ENCODE measurements around the gene PLCE1.
"Not testable (repeated sequence)": the region's sequence is repeated elsewhere in the genome, so short reads cannot be mapped to it uniquely, and the experiment has no call there.

The PLCE1 gene

GRCh38 chr10:93993782-93994437 lies at the start of gene PLCE1:
Gene PLCE1 (plus strand): TSS chr10:93993931. CDS start chr10:94031047, 37,116 bp downstream.
- in situ Hi-C loops (cut with MboI; ENCODE audit: low sequenced_read_pairs): no loop called here

- in situ Hi-C loops (cut with MboI; ENCODE audit: low sequenced_read_pairs): no loop called here
Measured at GRCh38 chr10:93945819-93946218, 47.9 kb upstream of the PLCE1 start.

GRCh38 chr10:93947055-93947454 lies 46.7 kb upstream of the PLCE1 start:
- in situ Hi-C loops (cut with MboI; ENCODE audit: low sequenced_read_pairs): no loop called here

GRCh38 chr10:93947524-93947923 lies 46.2 kb upstream of the PLCE1 start:
- in situ Hi-C loops (cut with MboI; ENCODE audit: low sequenced_read_pairs): no loop called here

GRCh38 chr10:93951905-93952304 lies 41.8 kb upstream of the PLCE1 start:
- in situ Hi-C loops (cut with MboI; ENCODE audit: low sequenced_read_pairs): no loop called here

- in situ Hi-C loops (cut with MboI; ENCODE audit: low sequenced_read_pairs): no loop called here
Measured at GRCh38 chr10:93954299-93954698, 39.4 kb upstream of the PLCE1 start.

- in situ Hi-C loops (cut with MboI; ENCODE audit: low sequenced_read_pairs): no loop called here
Measured at GRCh38 chr10:93954726-93955363, 38.9 kb upstream of the PLCE1 start.

- in situ Hi-C loops (cut with MboI; ENCODE audit: low sequenced_read_pairs): no loop called here
Measured at GRCh38 chr10:93958834-93959233, 34.9 kb upstream of the PLCE1 start.

GRCh38 chr10:93960988-93961387 lies 32.7 kb upstream of the PLCE1 start:
- in situ Hi-C loops (cut with MboI; ENCODE audit: low sequenced_read_pairs): not testable (repeated sequence)

GRCh38 chr10:93962973-93963372 lies 30.8 kb upstream of the PLCE1 start:
- in situ Hi-C loops (cut with MboI; ENCODE audit: low sequenced_read_pairs): no loop called here

- in situ Hi-C loops (cut with MboI; ENCODE audit: low sequenced_read_pairs): no loop called here
Measured at GRCh38 chr10:93963434-93963833, 30.3 kb upstream of the PLCE1 start.

GRCh38 chr10:93965911-93966310 lies 27.8 kb upstream of the PLCE1 start:
- in situ Hi-C loops (cut with MboI; ENCODE audit: low sequenced_read_pairs): no loop called here

- in situ Hi-C loops (cut with MboI; ENCODE audit: low sequenced_read_pairs): no loop called here
Measured at GRCh38 chr10:93967756-93968155, 26.0 kb upstream of the PLCE1 start.

- in situ Hi-C loops (cut with MboI; ENCODE audit: low sequenced_read_pairs): no loop called here
Measured at GRCh38 chr10:93968540-93968945, 25.2 kb upstream of the PLCE1 start.

- in situ Hi-C loops (cut with MboI; ENCODE audit: low sequenced_read_pairs): not testable (repeated sequence)
Measured at GRCh38 chr10:93970433-93971010, 23.2 kb upstream of the PLCE1 start.

- in situ Hi-C loops (cut with MboI; ENCODE audit: low sequenced_read_pairs): no loop called here
Measured at GRCh38 chr10:93973748-93974445, 19.8 kb upstream of the PLCE1 start.

GRCh38 chr10:93977442-93977841 lies 16.3 kb upstream of the PLCE1 start:
- in situ Hi-C loops (cut with MboI; ENCODE audit: low sequenced_read_pairs): no loop called here

- in situ Hi-C loops (cut with MboI; ENCODE audit: low sequenced_read_pairs): no loop called here
Measured at GRCh38 chr10:93980486-93980885, 13.2 kb upstream of the PLCE1 start.

- in situ Hi-C loops (cut with MboI; ENCODE audit: low sequenced_read_pairs): no loop called here
Measured at GRCh38 chr10:93991114-93991513, 2.6 kb upstream of the PLCE1 start.

- in situ Hi-C loops (cut with MboI; ENCODE audit: low sequenced_read_pairs): no loop called here
Measured at GRCh38 chr10:93991596-93992284, 2.0 kb upstream of the PLCE1 start.

- in situ Hi-C loops (cut with MboI; ENCODE audit: low sequenced_read_pairs): no loop called here
Measured at GRCh38 chr10:93992400-93993030, 1.2 kb upstream of the PLCE1 start.

Measured in HL-60/S4 (cell line).